Measurements from ENCODE around the gene ADAMTS15.

DNA sequence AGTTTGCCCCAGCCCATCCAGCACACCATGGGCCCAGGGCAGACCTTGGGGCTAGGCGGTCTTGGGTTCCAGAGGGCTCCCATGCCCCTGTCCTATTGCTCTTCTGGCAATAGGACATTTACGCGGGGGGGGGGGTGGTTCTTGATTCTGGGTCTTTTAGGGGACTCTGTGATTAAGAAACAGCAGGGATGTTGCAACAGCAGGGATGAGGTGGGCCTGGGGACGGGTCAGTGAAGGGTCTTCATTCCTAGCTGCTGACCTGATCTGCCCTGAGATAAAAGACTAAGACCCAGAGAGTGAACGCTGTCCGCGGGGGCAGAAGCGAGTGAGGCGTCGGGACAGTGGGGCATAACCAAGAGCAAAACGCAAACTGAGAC, 418 bp upstream of the ADAMTS15 start:
- TF ChIP-seq, protein P1, sequence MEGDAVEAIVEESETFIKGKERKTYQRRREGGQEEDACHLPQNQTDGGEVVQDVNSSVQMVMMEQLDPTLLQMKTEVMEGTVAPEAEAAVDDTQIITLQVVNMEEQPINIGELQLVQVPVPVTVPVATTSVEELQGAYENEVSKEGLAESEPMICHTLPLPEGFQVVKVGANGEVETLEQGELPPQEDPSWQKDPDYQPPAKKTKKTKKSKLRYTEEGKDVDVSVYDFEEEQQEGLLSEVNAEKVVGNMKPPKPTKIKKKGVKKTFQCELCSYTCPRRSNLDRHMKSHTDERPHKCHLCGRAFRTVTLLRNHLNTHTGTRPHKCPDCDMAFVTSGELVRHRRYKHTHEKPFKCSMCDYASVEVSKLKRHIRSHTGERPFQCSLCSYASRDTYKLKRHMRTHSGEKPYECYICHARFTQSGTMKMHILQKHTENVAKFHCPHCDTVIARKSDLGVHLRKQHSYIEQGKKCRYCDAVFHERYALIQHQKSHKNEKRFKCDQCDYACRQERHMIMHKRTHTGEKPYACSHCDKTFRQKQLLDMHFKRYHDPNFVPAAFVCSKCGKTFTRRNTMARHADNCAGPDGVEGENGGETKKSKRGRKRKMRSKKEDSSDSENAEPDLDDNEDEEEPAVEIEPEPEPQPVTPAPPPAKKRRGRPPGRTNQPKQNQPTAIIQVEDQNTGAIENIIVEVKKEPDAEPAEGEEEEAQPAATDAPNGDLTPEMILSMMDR (IDR thresholded peaks at IDR 0.05; ENCODE audit: low read depth, low read length), result no peak
- TF ChIP-seq POLR2A (IDR thresholded peaks at IDR 0.05; ENCODE audit: extremely low read depth, insufficient read length), result no peak

All from NB4 (cell line).